PC-3 (cell line): ENCODE results near the gene MYO7A. TPM values are rescaled to one million over a fixed set of nuclear protein-coding genes. Genes with fewer than 3 reads are reported as not detected.
A peak's percentile ranks its signal among the peaks of the same experiment; 100 is the strongest.

Experiments used
- ATAC-seq: fragments of 200-7000 bp; cut with Tn5 transposase; 2 replicates; pipeline ENCODE4 v1.9.1; 2020; ENCODE audit warnings: mild to moderate bottlenecking, moderate library complexity
- BruUV-seq: library from RNA; stranded (reverse); fragments of 400-500 nt; replicated peaks from 2 replicates; lab custom pipeline; 2021; lab: Mats Ljungman, UMichigan
- CTCF ChIA-PET: fragments of 300-600 bp; sonication (Branson Sonifier 250); formaldehyde crosslinking; loops from one replicate; lab custom pipeline; 2022; ENCODE audit warnings: antibody characterized with exemption; lab: Charles Lee
- POLR2A ChIA-PET: fragments of 300-600 bp; sonication (Branson Sonifier 250); formaldehyde crosslinking; loops from one replicate; lab custom pipeline; 2022; ENCODE audit warnings: antibody characterized with exemption; ENCODE audit not compliant: unreplicated experiment; lab: Charles Lee
- DNase-seq: peaks from one replicate; pipeline ENCODE4 v3.0.0-alpha.2; 2015
- H2AFZ ChIP-seq: fragments of 300-600 bp; sonication (generic); 2 replicates; pipeline ENCODE4 v1.6.0; 2016; ENCODE audit warnings: antibody characterized with exemption, low read length
- H3F3A ChIP-seq: fragments of 300-600 bp; sonication (generic); one replicate; pipeline ENCODE4 v1.6.0; 2017; ENCODE audit warnings: antibody characterized with exemption, low read length, control low read depth, mild to moderate bottlenecking; ENCODE audit not compliant: unreplicated experiment
- H3K27ac ChIP-seq: fragments of 300-600 bp; sonication (generic); 2 replicates; pipeline ENCODE4 v1.5.1; 2016; ENCODE audit warnings: mild to moderate bottlenecking, low read length
- H3K27me3 ChIP-seq: fragments of 300-600 bp; sonication (generic); 2 replicates; pipeline ENCODE4 v1.6.1; 2016; ENCODE audit warnings: low read length, mixed read lengths
- H3K36me3 ChIP-seq: fragments of 300-600 bp; sonication (generic); 2 replicates; pipeline ENCODE4 v1.6.1; 2016; ENCODE audit warnings: low read depth, mixed run types, low read length, mixed read lengths
- H3K4me1 ChIP-seq: fragments of 300-600 bp; sonication (generic); 2 replicates; pipeline ENCODE4 v1.5.1; 2016; ENCODE audit warnings: low read length; ENCODE audit not compliant: insufficient read depth
- H3K4me2 ChIP-seq: fragments of 300-600 bp; sonication (generic); 2 replicates; pipeline ENCODE4 v1.6.0; 2016; ENCODE audit warnings: low read length
- H3K4me3 ChIP-seq: fragments of 300-600 bp; sonication (generic); 2 replicates; pipeline ENCODE4 v1.5.1; 2016; ENCODE audit warnings: mild to moderate bottlenecking, low read length, mixed read lengths
- H3K79me2 ChIP-seq: fragments of 300-600 bp; sonication (generic); 2 replicates; pipeline ENCODE4 v1.6.1; 2017; ENCODE audit warnings: low read length, mixed read lengths
- H3K9ac ChIP-seq: fragments of 300-600 bp; sonication (generic); 2 replicates; pipeline ENCODE4 v1.6.0; 2016; ENCODE audit warnings: mild to moderate bottlenecking, low read length
- H3K9me2 ChIP-seq: fragments of 300-600 bp; sonication (generic); replicated peaks from 2 replicates; pipeline ENCODE4 v1.6.1; 2016; ENCODE audit warnings: mixed run types, low read length, mixed read lengths
- H3K9me3 ChIP-seq: fragments of 300-600 bp; sonication (generic); 2 replicates; pipeline ENCODE4 v1.6.1; 2016; ENCODE audit warnings: low read length, mixed read lengths
- H4K20me1 ChIP-seq: fragments of 300-600 bp; sonication (generic); 2 replicates; pipeline ENCODE4 v1.6.1; 2016; ENCODE audit warnings: low read length, mixed read lengths
- EZH2 ChIP-seq: fragments of 300-600 bp; sonication (generic); IDR thresholded peaks from one replicate; pipeline ENCODE4 v1.6.1; 2017; ENCODE audit warnings: antibody characterized with exemption, mild to moderate bottlenecking, low read length; ENCODE audit not compliant: unreplicated experiment
- EZH2phosphoT487 ChIP-seq: fragments of 300-600 bp; sonication (generic); IDR thresholded peaks from 2 replicates; pipeline ENCODE4 v1.6.1; 2018; ENCODE audit warnings: mild to moderate bottlenecking, antibody characterized with exemption, low read length, borderline replicate concordance
- intact Hi-C: fragments of 100-400 bp; cut with micrococcal nuclease; formaldehyde crosslinking; loops from 2 replicates; pipeline ENCODE4 v1.9.0; 2023
- total RNA-seq: library from RNA; depleted of rRNA; stranded (reverse); fragments of >200 nt; gene quantifications from 2 replicates; pipeline ENCODE4 v1.2.3, GENCODE V29; 2014
- TF ChIP-seq, protein P1 (sequence below): fragments of 300-600 bp; sonication (generic); conservative IDR thresholded peaks from 2 replicates; pipeline ENCODE4 v1.5.1; 2017; ENCODE audit warnings: antibody characterized with exemption, low read depth, mild to moderate bottlenecking, low read length

The MYO7A gene
- total RNA-seq, 1 experiment from 2014 or later = 0.66 TPM

DNA sequence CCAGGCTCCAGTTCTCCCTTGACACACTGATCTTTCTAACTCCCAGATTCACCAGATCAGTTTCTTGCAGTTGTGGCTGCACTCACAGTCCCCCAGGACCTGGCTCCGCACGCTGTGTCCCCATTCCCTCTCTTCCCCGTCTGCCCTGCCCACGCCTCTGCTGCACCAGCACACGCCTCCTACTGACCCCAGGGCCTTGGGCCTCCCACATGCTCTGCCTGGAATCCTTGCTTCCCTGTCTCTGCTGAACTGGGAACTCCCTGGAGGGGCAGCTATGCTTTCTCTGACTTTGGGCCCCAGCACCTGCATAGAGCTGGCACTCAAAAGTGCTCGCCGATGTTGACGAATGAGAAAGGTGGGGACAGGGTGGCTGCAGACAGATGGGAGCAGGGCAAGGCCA lies 68.9 kb downstream of the MYO7A start:
- Histone ChIP-seq H3K4me2 (no peak overlapping the region), H3K9ac (no peak overlapping the region), H3K27ac (no peak overlapping the region), H4K20me1 (no peaks in the 10 kb centered on the region), H3K79me2 (no peaks in the 10 kb centered on the region), H3K36me3 (no peaks in the 10 kb centered on the region), H3K9me3 (no peaks in the 10 kb centered on the region), H3K4me1 (peaks cover 4% of the 10 kb centered on the region; the same call in 1 of the 2 replicates), H2AFZ (no peak overlapping the region), H3F3A (no peaks in the 10 kb centered on the region), H3K9me2 (no peaks in the 10 kb centered on the region), H3K27me3 (no peaks in the 10 kb centered on the region), H3K4me3 (no peak overlapping the region)
- DNase-seq (no peak), ATAC-seq (no peak)
- intact Hi-C loops = loop anchor here (5.0 to 10.0 kb wide), 3 partner anchors 108 to 208 kb away; partner anchors contain the start of gene GDPD4
- ChIA-PET CTCF (interaction anchor here (0.9 to 2.0 kb wide), 2 partner anchors 351 to 359 kb away, joined by 3 to 17 read pairs; no protein-coding TSS in a partner anchor), POLR2A (no interaction called here)
- no TSS peak for BruUV-seq
- TF ChIP-seq, protein P1, sequence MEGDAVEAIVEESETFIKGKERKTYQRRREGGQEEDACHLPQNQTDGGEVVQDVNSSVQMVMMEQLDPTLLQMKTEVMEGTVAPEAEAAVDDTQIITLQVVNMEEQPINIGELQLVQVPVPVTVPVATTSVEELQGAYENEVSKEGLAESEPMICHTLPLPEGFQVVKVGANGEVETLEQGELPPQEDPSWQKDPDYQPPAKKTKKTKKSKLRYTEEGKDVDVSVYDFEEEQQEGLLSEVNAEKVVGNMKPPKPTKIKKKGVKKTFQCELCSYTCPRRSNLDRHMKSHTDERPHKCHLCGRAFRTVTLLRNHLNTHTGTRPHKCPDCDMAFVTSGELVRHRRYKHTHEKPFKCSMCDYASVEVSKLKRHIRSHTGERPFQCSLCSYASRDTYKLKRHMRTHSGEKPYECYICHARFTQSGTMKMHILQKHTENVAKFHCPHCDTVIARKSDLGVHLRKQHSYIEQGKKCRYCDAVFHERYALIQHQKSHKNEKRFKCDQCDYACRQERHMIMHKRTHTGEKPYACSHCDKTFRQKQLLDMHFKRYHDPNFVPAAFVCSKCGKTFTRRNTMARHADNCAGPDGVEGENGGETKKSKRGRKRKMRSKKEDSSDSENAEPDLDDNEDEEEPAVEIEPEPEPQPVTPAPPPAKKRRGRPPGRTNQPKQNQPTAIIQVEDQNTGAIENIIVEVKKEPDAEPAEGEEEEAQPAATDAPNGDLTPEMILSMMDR = no peak
- no peak for TF ChIP-seq EZH2phosphoT487
- TF ChIP-seq EZH2 = no peak

DNA sequence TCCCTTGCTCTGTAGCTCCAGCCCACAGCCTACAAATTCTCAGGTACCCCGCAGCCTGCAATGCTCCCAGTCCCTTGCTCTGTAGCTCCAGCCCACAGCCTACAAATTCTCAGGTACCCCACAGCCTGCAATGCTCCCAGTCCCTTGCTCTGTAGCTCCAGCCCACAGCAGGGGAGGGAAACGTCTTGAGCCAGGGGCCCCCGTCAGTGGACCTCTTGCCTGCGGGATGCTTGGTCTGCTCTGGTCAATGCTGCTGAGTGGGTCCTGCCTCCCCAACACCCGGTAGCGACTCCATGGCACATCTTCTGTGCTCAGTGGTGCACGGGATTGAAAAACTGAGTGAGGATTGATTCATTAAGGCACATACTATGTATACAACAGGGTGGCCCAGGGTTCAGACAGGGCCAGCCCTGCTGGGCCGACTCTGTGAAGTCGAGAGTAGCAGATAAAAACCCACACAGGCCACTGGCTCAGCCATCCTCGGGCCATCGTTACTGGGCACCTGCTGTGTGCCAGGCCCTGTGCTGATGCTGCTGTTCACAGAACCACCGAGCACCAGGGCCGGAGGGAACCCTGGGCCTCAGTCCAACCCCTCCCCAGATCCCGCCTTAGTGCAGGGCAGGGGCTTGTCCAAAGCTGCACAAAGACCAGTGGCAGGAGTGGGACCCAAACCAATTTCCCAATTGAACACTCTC lies 69.7 kb downstream of the MYO7A start:
- no peak for DNase-seq
- ChIA-PET CTCF (no interaction called here), POLR2A (no interaction called here)
- Histone ChIP-seq H3K36me3 (no peaks in the 10 kb centered on the region), H3K27me3 (no peaks in the 10 kb centered on the region), H3K4me1 (no peaks in the 10 kb centered on the region), H3K79me2 (no peaks in the 10 kb centered on the region), H3K4me2 (no peak overlapping the region), H3K9me3 (no peaks in the 10 kb centered on the region), H3K9ac (no peak overlapping the region), H3F3A (no peaks in the 10 kb centered on the region), H2AFZ (no peak overlapping the region), H3K4me3 (no peak overlapping the region), H3K9me2 (no peaks in the 10 kb centered on the region), H3K27ac (no peak overlapping the region), H4K20me1 (no peaks in the 10 kb centered on the region)
- no peak for ATAC-seq
- intact Hi-C loops = loop anchor here (5.0 to 10.0 kb wide), 3 partner anchors 107 to 207 kb away; partner anchors contain the start of gene GDPD4
- no TSS peak for BruUV-seq
- TF ChIP-seq EZH2phosphoT487 (no peak), EZH2 (no peak)
- TF ChIP-seq, protein P1 = no peak

DNA sequence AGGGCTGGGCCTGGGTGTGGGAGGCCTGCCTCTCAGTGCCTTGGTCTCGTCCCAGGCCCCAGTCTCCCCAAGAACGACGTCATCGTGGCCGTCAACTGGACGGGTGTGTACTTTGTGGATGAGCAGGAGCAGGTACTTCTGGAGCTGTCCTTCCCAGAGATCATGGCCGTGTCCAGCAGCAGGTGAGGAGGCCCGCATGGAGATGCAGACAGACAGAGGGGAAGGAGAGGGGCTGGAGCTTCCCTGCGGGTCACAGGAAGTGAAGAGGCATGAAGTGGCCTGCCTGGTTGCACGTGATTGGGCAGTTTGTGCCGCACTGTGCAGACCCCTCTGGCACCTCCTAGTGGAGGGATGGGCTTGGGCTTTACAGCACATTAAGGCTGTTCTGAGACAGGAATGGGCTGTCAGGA lies 70.4 kb downstream of the MYO7A start:
- no TSS peak for BruUV-seq
- intact Hi-C loops = loop anchor here (5.0 to 10.0 kb wide), 3 partner anchors 106 to 206 kb away; partner anchors contain the start of gene GDPD4
- TF ChIP-seq EZH2phosphoT487 = no peak
- TF ChIP-seq, protein P1 = peak; percentile 64
- ATAC-seq (peak; percentile 30; the same call in 1 of the 2 replicates), DNase-seq (peak; percentile 43)
- Histone ChIP-seq H3K36me3 (no peaks in the 10 kb centered on the region), H3F3A (no peaks in the 10 kb centered on the region), H3K4me3 (no peak overlapping the region), H2AFZ (no peak overlapping the region), H3K9me2 (no peaks in the 10 kb centered on the region), H3K9ac (no peak overlapping the region), H3K4me2 (no peak overlapping the region), H3K27me3 (no peaks in the 10 kb centered on the region), H3K4me1 (no peaks in the 10 kb centered on the region), H4K20me1 (no peaks in the 10 kb centered on the region), H3K79me2 (no peaks in the 10 kb centered on the region), H3K9me3 (no peaks in the 10 kb centered on the region), H3K27ac (no peak overlapping the region)
- CTCF ChIA-PET = no interaction called here
- POLR2A ChIA-PET = no interaction called here
